GM18858 (cell line): ENCODE measurements around the gene DAPK3.
"Not testable (repeated sequence)": the region's sequence is repeated elsewhere in the genome, so short reads cannot be mapped to it uniquely, and the experiment has no call there.

Experiments used
- ATAC-seq: cut with Tn5 transposase; IDR thresholded peaks from one replicate; pipeline ENCODE4 v1.9.1; 2021; ENCODE audit not compliant: unreplicated experiment

The DAPK3 gene

DNA sequence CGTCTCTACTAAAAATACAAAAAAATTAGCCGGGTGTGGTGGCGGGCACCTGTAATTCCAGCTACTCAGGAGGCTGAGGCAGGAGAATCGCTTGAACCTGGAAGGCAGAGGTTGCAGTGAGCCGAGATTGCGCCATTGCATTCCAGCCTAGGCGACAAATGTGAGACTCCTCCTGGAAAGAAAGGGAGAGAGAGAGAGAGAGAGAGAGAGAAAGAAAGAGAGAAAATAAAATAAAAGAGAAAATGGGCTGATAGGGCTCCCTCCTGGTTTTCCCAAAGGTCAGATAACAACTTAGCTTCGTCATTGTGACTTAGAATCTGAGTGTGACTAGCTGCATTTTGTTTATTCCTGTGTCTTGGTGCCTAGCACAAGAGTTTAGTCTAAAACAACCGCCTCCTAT lies 34.5 kb upstream of the DAPK3 start:
- not testable (repeated sequence) for ATAC-seq

DNA sequence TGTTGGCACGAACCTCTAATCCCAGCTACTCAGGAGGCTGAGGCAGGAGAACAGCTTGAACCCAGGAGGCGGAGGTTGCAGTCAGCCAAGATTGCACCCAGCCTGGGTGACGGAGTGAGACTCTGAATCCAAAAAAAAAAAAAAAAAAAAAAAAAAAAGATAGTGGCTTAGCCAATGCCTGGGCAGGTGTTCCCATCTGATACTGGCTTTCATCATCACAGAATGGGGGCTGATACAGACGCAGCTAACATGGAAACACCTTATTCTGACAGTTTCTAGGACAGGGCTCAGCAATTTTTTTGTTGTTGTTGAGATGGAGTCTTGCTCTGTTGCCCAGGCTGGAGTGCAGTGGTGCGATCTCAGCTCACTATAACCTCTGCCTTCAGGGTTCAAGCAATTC lies 29.9 kb upstream of the DAPK3 start:
- ATAC-seq: not testable (repeated sequence)

DNA sequence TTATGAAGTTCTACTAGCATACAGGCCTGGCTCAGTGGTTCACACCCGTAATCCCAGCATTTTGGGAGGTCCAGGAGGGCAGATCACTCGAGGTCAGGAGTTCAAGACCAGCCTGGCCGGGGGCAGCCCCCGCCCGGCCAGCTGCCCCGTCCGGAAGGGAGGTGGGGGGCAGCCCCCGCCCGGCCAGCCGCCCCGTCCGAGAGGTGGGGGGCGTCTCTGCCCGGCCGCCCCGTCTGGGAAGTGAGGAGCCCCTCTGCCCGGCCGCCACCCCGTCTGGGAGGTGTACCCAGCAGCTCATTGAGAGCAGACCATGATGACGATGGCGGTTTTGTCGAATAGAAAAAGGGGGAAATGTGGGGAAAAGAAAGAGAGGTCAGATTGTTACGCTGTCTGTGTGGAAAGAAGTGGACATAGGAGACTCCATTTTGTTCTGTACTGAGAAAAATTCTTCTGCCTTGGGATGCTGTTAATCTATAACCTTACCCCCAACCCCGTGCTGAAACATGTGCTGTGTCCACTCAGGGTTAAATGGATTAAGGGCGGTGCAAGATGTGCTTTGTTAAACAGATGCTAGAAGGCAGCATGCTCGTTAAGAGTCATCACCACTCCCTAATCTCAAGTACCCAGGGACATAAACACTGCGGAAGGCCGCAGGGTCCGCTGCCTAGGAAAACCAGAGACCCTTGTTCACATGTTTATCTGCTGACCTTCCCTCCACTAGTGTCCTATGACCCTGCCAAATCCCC lies 27.9 kb upstream of the DAPK3 start:
- ATAC-seq: not testable (repeated sequence)

DNA sequence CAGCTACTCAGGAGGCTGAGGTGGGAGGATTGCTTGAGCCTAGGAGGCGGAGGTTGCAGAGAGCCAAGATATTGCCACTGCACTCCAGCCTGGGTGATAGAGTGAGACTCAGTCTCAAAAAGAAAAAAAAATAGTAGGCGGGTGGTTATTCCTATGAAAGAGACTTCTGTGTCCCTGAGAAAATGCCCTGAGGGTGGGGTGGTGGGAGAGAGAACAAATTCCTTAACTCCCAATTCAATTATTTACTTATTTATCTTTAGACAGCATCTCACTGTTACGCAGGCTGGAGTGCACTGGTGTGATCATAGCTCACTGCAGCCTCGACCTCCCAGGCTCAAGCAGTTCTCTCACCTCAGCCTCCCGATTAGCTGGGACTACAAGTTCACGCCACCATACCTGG lies 24.7 kb upstream of the DAPK3 start:
- no peak for ATAC-seq

DNA sequence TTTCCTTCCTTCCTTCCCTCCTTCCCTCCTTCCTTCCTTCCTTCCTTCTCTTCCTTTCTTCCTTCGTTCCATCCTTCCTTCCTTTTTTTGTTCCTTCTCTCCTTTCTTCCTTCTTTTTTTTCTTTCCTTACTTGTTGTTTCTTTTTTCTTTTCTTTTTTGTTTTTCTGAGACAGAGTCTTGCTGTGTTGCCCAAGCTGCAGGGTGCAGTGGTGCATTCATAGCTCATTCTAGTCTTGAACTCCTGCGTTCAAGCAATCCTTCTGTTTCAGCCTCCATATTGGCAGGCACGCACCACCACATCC lies 19.9 kb upstream of the DAPK3 start:
- no peak for ATAC-seq

DNA sequence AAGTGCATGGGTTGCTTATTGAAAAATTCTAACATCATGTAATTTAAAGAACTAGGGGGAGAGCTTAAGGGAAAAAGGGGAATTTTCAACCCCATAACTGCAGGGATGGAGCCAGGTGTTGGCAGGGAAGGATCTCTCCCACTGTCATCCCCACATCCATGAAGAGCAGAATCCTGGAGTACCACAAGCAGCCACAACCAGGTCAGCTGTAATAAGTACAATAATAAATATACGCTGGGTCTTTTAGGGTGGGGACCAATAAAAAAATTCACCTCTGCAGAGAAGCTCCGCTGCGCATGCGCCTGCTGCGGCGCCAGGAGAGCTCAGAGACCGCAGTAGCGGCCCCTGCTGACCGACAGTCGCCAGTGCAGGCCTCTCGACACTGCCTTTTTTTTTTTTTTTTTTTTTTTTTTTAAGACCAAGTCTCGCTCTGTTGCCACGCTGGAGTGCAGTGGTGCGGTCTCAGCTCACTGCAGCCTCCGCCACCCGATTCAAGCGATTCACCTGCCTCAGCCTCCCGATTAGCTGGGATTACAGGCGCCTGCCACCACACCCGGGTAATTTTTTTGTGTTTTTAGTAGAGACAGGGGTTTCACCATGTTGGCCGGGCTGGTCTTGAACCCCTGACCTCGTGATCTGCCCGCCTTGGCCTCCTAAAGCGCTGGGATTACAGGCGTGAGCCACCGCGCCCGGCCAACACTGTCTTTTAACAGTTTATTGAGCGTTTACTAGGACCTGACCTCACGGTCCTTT lies 16.9 kb upstream of the DAPK3 start:
- no peak for ATAC-seq

DNA sequence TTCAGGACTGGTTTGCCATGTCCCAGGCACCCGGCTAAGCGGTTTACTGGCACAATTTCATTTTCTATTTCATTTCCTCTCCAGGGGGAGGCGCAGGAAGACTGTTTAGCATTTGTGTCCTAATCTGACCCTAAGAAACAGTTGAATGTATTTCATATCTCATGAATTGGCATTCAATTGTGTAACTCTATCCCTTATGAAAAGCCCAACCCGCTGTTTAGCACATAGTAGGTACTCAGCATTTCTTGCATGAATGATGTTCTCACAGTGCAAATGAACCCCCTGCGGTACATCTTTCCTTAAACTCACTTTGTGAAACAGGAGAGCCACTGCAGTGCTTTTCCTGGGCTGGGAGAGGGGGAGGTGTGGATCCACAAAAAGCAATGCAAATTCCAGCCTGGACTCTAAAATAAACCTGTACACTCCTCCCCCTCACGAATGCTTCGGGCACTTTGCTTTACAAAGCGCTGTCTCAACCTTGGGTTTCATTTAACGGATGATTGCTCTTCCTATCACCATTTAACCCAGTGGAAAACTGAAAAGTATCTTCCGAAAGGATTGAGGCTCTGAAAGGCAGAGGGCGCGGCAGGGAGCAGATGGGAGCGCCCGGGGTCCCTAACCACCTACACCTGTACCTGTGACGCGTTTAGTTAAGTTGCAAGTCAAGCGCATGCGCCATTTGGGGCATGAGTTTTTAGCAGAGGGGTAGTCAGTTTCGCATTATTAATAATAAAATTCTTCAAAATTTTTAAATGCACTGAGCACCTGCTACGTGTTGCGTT lies 15.6 kb upstream of the DAPK3 start:
- no peak for ATAC-seq

DNA sequence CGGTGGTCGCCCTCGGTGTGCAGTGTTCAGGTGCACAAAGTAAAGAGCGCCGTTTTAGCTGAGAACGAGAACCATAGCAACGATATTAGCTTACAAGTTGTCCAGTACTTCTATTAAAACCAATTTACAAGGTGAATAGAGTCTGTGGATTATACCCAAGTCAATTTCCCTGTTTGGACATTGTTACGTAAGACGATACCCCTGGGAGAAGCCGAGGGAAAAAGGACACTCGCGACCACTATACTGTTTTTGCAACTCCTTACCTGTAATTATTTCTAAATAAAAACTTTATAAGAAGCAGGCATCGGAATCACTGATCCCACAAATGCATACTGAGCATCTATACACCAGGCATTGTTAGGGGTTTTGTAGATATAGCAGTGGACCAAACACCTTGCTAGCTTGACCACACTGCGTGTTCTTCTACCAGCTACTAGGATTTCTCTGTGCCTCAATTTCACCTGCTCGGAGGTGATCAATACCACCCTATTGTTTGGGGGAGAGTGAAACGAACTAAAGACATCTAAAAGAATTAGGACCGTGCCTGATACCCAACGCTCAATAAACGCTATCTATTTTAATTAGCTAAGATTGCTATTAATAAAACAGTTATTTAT lies 14.9 kb upstream of the DAPK3 start:
- ATAC-seq: no peak

DNA sequence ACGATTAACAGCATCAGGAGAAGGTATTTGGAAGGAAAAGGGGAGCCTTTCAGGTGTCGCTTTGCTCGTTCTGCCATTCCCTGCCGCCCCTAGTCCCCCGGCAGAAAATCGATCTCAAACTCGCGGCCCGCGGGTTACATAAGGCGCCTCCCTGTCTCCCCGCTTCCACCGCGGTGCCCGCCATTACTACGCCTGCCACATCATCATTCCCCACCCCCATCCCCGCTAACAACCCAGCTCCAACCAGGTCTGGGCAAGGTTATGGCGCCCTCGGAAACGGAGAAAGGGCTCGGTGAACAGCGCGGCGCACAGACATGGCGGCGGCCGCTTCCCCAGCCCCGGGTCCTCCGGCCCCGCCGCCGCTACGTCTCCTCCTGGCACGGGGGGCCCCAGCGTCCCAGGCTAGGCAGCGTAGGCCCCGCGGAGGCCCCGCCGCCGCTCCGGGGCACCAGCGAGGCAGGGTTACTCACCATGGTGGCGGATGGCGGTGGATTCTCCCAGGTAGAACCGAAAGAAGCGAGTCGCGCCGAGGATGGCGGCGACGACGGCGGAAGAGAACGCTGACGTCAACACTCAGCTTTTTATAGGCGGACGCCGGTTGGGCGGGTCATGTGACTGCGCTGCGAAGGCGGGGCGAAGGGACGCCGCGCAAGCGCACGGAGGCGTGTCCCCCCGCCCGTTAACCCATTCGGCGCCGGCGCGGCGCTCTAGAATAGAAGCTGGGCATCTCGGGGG lies 14.2 kb upstream of the DAPK3 start, which contains the start of gene EEF2:
EEF2 (minus strand) TSS at position 556 of the 735 bp plus-strand sequence; CDS start at position 473, 83 bp downstream.
- no peak for ATAC-seq

DNA sequence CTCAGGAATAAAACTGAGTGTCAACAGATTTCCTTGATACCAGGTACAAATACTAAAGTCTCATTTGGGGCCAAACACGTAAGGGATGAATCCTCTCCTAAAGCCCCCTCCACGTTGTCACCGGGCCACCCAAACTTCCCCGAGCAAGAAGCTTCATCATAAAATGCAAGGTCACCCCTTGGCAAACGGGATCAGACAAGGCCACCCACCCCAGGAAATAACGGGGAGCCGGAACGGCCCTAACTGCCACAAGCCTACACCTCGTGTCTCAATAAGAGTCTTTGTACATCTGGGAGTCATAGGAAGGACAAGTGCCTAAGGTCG lies 13.6 kb upstream of the DAPK3 start:
- ATAC-seq: no peak

DNA sequence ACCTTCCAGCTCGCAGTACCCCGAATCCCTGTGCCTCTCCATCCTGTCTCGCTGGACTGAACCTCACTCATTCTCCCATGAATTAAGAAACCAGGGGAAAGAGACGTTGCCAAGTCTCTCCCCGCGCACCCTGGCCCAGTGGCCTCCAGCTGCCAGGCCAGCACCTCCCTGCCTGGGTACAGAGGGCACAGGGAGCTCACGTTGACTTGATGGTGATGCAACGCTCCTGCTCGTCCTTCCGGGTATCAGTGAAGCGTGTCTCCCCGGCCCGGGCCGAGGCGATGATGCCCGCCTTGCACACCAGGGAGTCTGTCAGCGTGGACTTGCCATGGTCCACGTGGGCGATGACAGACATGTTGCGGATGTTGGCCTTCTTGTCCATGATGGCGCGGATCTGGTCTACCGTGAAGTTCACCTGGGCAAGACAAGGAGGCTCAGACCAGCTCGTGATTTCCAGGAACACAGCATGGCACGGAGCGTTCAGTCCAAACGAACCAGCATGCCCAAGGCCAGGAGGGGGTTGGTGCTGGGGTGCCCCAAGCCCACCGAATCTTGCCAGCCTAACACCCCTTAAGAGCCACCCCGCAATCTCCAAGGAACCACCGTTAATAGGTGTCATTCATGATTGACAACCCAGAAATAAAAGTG lies 13.2 kb upstream of the DAPK3 start:
- no peak for ATAC-seq

DNA sequence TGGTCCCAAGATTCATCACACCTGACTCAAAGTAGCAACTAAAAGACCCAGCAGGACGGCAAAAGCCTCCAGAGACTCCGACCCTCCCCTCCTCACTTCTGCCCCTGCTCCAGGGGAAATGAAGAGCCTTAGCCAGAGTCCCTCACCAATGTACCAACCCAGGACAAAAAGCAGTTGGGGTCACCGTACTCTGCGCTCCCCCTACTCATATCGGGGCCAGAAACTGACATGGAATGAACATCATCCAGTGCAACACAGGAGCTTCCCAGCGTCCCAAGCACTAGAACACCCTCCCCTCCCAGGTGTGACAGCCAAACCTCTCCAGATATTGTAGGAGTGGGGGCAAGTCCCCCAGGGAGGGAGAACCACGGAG lies 12.6 kb upstream of the DAPK3 start:
- no peak for ATAC-seq

DNA sequence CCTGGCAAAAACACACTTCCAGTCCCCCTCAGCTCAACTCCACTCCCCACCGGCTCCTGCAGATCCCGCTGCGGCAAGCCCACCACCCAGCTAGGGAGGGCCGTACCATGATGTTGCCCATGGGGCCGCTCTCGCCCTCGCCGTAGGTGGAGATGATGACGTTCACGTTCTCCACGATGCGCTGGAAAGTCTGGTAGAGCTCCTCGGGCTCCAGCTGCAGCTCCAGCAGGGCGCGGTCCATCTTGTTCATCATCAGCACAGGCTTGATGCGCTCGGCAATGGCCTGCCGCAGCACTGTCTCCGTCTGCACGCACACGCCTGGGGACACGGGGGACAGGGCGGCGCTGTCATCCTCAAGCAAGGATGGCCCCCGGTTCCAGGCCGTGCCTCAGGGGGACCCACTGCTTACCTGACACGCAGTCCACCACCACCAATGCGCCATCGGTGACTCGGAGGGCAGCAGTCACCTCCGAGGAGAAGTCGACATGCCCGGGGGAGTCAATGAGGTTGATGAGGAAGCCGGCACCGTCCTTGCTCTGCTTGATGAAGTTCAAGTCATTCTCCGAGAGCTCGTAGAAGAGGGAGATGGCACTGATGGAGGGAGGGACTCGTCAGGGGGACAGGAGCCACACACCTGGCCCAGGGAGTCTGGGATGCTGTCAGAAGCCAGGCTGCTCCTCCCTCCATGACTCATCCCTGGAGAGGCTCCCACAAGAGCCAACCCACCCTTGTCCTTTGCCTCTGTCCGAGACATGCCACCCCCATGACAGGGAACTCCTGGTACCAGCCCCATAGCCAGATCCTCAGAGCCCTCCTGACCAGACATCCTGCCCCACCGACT lies 12.0 kb upstream of the DAPK3 start:
- ATAC-seq: no peak

DNA sequence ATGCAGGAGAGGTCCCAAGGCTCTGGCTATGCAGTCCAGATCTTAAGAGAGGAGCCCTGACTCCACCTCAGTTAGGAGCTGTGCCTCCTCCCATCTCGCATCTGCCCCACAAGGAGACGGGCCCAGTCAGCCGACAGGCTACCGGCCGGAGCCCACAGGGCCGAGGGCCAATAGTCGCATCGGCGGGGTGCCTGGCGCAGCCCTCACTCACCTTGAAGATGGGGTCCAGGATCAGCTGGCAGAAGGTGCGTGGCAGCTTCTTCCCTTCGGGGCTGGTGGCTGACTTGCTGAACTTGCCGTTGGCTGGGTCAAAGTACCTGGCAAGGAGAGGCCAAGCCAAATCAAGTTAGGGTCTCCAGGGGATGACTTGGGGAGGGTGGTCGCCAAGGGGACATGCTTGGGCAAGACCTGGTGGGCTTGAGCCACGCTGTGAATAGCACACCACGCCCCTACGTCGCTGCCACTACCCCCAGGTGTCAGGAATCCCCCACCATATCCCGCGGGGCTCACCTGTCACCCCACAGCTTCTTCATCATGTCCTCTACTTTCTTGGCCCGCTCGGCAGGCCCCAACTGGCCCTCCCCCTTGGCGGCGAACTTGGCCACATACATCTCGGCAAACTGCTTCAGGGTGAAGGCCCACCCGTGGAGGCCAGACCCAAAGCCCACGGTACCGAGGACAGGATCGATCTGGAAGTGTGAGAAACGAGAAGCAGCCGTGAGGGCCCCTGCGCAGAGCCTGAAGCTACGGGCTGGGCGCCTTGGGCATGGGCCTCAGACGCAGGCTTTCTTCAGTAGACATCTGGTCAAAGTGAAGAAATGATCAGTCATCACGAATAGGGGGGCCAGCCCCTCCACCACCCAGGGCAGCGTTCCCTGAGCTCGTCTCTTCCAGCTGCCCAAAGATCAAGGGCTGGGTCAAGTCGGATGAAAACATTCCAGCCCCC lies 11.1 kb upstream of the DAPK3 start:
- no peak for ATAC-seq

DNA sequence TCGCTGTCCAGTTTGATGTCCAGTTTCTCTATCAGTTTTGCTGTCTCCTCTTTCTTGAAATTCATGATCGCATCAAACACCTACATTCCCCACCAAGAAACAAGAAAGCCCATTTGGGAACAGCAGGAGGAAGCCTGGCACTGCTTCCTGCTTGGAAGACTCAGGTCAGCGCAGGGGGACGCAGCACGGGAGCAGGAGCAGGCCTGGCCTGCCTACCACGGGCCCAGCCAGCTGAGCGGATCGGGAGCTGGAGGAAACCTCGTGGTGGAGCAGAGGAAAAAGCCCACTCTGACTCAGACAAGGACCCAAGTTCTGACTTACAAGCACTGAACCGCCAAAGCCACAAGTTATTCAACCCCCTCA lies 10.5 kb upstream of the DAPK3 start:
- no peak for ATAC-seq

DNA sequence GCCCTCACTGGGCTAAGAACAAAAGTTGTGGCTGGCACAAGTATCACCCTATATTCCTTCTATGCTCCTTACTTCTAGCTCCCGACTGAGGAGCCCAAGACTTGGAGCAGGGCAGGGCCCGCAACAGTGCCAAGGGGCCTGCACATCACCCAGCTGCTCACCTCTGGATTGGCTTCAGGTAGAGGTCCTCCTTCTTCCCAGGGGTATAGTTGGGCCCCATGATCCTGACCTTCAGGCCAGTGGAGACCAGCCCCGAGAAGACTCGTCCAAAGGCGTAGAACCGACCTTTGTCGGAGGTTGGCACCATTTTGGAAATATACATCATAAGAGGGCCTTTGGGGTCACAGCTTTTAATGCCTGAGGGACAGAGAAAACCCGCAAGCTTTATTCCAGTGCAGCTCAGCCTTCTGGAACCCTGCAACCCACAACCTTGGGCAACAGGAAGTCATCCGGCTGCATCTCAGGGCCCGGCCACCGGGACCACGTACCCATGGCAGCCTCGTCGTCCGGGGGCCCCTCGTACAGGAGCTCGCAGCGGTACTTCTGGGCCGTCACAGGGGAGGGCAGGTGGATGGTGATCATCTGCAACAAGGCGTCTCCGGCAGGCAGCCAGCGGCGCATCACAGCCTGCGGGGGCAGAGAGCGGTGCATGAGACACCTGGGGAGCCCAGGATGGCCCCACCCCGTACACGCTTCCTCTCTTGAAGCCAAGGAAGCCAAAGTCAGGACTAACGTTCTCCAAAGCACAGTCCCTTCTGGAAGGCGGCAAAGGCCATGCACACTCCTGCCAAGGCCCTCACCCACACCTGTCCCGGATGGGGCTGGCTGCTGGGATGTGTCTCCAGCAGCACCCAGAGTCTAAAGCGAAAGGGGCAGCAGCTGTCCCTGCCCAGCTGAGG lies 9.7 kb upstream of the DAPK3 start:
- no peak for ATAC-seq

DNA sequence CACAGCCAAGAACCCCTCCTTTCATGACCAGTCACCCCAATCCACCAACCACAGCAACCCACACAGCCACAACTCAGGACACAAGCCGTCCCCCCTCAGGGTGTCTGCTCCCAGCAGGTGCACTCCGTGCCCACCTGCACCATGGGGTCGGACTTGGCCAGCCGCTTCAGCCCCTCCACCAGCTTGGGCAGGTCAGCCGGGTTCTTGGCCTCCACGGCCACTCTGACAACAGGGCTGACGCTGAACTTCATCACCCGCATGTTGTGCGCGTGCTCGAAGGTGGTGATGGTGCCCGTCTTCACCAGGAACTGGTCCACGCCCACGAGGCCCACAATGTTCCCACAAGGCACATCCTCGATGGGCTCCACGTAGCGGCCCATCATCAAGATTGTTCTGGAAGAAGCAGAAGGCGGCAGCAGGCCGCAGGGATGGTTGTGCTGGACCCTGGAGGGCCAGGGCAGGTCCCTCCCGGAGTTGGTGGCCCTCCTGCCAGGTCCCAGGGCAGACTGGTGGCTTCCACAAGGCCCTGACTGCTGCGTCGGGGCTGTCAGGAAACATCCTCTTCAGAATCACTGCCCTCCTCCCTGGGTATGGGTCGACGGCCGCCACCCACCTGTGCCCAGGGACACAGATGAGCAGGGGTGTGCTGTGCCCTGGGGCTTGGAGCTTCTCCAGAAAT lies 8.9 kb upstream of the DAPK3 start:
- no peak for ATAC-seq
